ENCODE results near the gene SIT1. TPM values are rescaled to one million over a fixed set of nuclear protein-coding genes. Genes with fewer than 3 reads are reported as not detected.

SIT1 gene
- polyA plus RNA-seq, 3 donors: 0.27 to 0.36 TPM; not detected in 1

GRCh38 chr9:35599763-35600604 lies 50.7 kb downstream of the SIT1 start:
- Histone ChIP-seq H3K9me3 (replicated peaks in 1 of 2; ENCODE audit: control insufficient read depth in 1 of 2, insufficient read depth in 1 of 2, low read length in 2 of 2) (no peaks in the 10 kb centered on the region), H3K27ac (ENCODE audit: low read depth in 1 of 2, low read length in 2 of 2) (no peak overlapping the region), H2AFZ (ENCODE audit: insufficient read depth, low read depth, low read length, poor library complexity, severe bottlenecking) (no peak overlapping the region), H3K9ac (ENCODE audit: insufficient read depth, low read length, poor library complexity, severe bottlenecking) (no peak overlapping the region), H3K36me3 (replicated peaks in 1 of 2; ENCODE audit: control insufficient read depth in 1 of 2, insufficient read depth in 2 of 2, low read length in 2 of 2) (no peaks in the 10 kb centered on the region), H3K4me2 (replicated peaks; ENCODE audit: extremely low read depth, low read length, poor library complexity, severe bottlenecking) (peak overlapping the region; percentile 30), H3K27me3 (ENCODE audit: control insufficient read depth in 2 of 2, insufficient read depth in 2 of 2, low read length in 2 of 2) (no peaks in the 10 kb centered on the region), H4K20me1 (ENCODE audit: insufficient read depth, low read length) (no peaks in the 10 kb centered on the region), H3K4me1 (ENCODE audit: control insufficient read depth in 1 of 2, insufficient read depth in 2 of 2, low read length in 2 of 2) (peaks cover 21 to 26% of the 10 kb centered on the region in 2 donors), H3K79me2 (ENCODE audit: insufficient read depth, low read length) (no peaks in the 10 kb centered on the region), H3K4me3 (replicated peaks in 1 of 3; ENCODE audit: low read depth in 2 of 3, low read length in 3 of 3) (no peak overlapping the region)
- Mint-ChIP-seq H3K27me3 (ENCODE audit: low read depth in 3 of 3) (peaks cover 0 to 4% (median 0%) of the 10 kb centered on the region in 3 donors), H3K9me3 (peaks cover 0 to 3% (median under 1%) of the 10 kb centered on the region in 7 donors), H3K4me3 (peak overlapping the region in 1 of 2 donors; percentile 9), H3K4me1 (peaks cover 22% of the 10 kb centered on the region), H3K27ac (peak overlapping the region in 2 of 7 donors; percentile 41 to 68), H3K36me3 (no peaks in the 10 kb centered on the region)
- TF ChIP-seq CTCF (IDR thresholded peaks at IDR 0.05): no peak
- DNase-seq: peak in 2 of 3 donors; percentile 14 to 29
- WGBS (ENCODE audit: insufficient coverage): 71% methylated on average over 8 of the region's 14 CpGs
- intact Hi-C loops (cut with micrococcal nuclease): loop anchor here (5.0 to 10.0 kb wide), 4 partner anchors 57 to 215 kb away; partner anchors contain the start of genes CCDC107 (in 1 of the 2), CREB3 (in 1 of the 2), HINT2 (in 1 of the 2) and RMRP (in 1 of the 2)

Small RNA genes within 50 kb of the gene (small RNA-seq; reads per million reads assigned to genes)
- not detected for gene MIR4667 (ENCODE audit: insufficient read length, low read depth)
- not detected for gene RMRP (ENCODE audit: insufficient read length, low read depth)
- not detected for gene RN7SL22P (ENCODE audit: insufficient read length, low read depth)

Other genes with a start within 250 kb of the SIT1 start
- 10 to 100 TPM in 1 of 3 donors, 1 to 10 TPM in 2; 2.2 to 18.8 (median 3.7) TPM for gene RUSC2, start 160.8 kb downstream of the SIT1 start, polyA plus RNA-seq
- gene TESK1, start 45.7 kb downstream of the SIT1 start, polyA plus RNA-seq: 10 to 100 TPM in 1 of 3 donors, 1 to 10 TPM in 2; 2.9 to 38.3 (median 2.9) TPM
- gene CD72, start 32.5 kb downstream of the SIT1 start, polyA plus RNA-seq: 1 to 10 TPM; 1.6 to 6.8 (median 1.8) TPM
- gene RMRP, start 7.1 kb upstream of the SIT1 start, polyA plus RNA-seq: 10 to 100 TPM in 1 of 3 donors, not detected in 2; 13.3 TPM
- 10 to 100 TPM; 17.2 to 32.6 (median 23.2) TPM for gene CCDC107, start 7.4 kb upstream of the SIT1 start, polyA plus RNA-seq
- under 1 TPM; 0.13 to 0.53 (median 0.42) TPM for gene ARHGEF39, start 14.3 kb upstream of the SIT1 start, polyA plus RNA-seq
- gene CA9, start 23.0 kb upstream of the SIT1 start, polyA plus RNA-seq: not detected
- 1 to 10 TPM in 1 of 3 donors, not detected in 2; 7.7 TPM for gene TPM2, start 39.0 kb upstream of the SIT1 start, polyA plus RNA-seq
- 100 to 1,000 TPM in 1 of 3 donors, 10 to 100 TPM in 2; 46.6 to 251 (median 93.0) TPM for gene TLN1, start 81.3 kb upstream of the SIT1 start, polyA plus RNA-seq
- 10 to 100 TPM; 17.4 to 38.7 (median 32.2) TPM for gene CREB3, start 81.7 kb upstream of the SIT1 start, polyA plus RNA-seq
- 100 to 1,000 TPM in 1 of 3 donors, 10 to 100 TPM in 2; 18.1 to 130 (median 26.4) TPM for gene GBA2, start 98.3 kb upstream of the SIT1 start, polyA plus RNA-seq
- gene RGP1, start 98.4 kb upstream of the SIT1 start, polyA plus RNA-seq: 1 to 10 TPM; 2.3 to 9.0 (median 3.3) TPM
- gene MSMP, start 103.3 kb upstream of the SIT1 start, polyA plus RNA-seq: not detected
- under 1 TPM in 1 of 3 donors, not detected in 2; 0.48 TPM for gene NPR2, start 140.7 kb upstream of the SIT1 start, polyA plus RNA-seq
- 1 to 10 TPM in 1 of 3 donors, under 1 TPM in 2; 0.52 to 2.9 (median 0.68) TPM for gene SPAG8, start 161.3 kb upstream of the SIT1 start, polyA plus RNA-seq
- 10 to 100 TPM; 19.9 to 64.5 (median 59.1) TPM for gene HINT2, start 164.1 kb upstream of the SIT1 start, polyA plus RNA-seq
- gene FAM221B, start 177.8 kb upstream of the SIT1 start, polyA plus RNA-seq: under 1 TPM in 2 of 3 donors, not detected in 1; 0.05 to 0.63 TPM
- 10 to 100 TPM in 1 of 3 donors, 1 to 10 TPM in 2; 2.6 to 11.6 (median 3.8) TPM for gene TMEM8B, start 178.3 kb upstream of the SIT1 start, polyA plus RNA-seq
- not detected for gene OR13J1, start 219.5 kb upstream of the SIT1 start, polyA plus RNA-seq